K562 (cell line): ENCODE measurements around the gene BACE1. TPM values are rescaled to one million over a fixed set of nuclear protein-coding genes. Genes with fewer than 3 reads are reported as not detected.
A peak's percentile ranks its signal among the peaks of the same experiment; 100 is the strongest.

Experiments
- ATAC-seq: fragments of 200-7000 bp; cut with Tn5 transposase; 3 replicates; pipeline ENCODE4 v1.9.1; 2020; ENCODE audit warnings: moderate library complexity
- BruUV-seq: library from RNA; stranded (reverse); fragments of 400-500 nt; replicated peaks from 2 replicates; lab custom pipeline; 2021; lab: Mats Ljungman, UMichigan
- CTCF ChIA-PET: fragments of 300-600 bp; formaldehyde crosslinking; extraction: SDS; loops from one replicate; lab custom pipeline; 2021; ENCODE audit warnings: low intra/inter-chr PET ratio; lab: Yijun Ruan, JAX
- POLR2A ChIA-PET: fragments of 300-600, 350-650 bp; sonication (Branson Sonifier 250); formaldehyde crosslinking; extraction: SDS; loops from one replicate; lab custom pipeline; 2021; ENCODE audit warnings: antibody characterized with exemption, inconsistent platforms; lab: Yijun Ruan, JAX
- DNase-seq, 4 experiments: peaks; one replicate each; pipeline versions ENCODE4 v3.0.0 to v3.0.0-alpha.2; 2011 to 2018; ENCODE audit warnings: low spot score in 3 of 4, mixed read lengths in 3 of 4; ENCODE audit errors: extremely low read depth in 1 of 4
- FAIRE-seq: peaks from 2 replicates; lab custom pipeline; 2011; peaks lifted over from hg19 to GRCh38; lab: Jason Lieb, UNC
- H2AFZ ChIP-seq: 2 replicates; pipeline ENCODE4 v1.6.0; 2011; ENCODE audit warnings: low read depth, low read length, control low read depth, inconsistent platforms
- H3K27ac ChIP-seq: fragments of 200-600 bp; 3 replicates; pipeline ENCODE4 v1.8.0; 2011; ENCODE audit warnings: low read depth, mild to moderate bottlenecking, control low read depth, inconsistent platforms, low read length, moderate library complexity, mixed read lengths; ENCODE audit errors: extremely low read depth
- H3K27me3 ChIP-seq, 2 experiments: fragments of 300-600 bp in 1 of 2; 2 replicates in 1 of 2; 3 replicates in 1 of 2; pipeline versions ENCODE4 v1.6.0 to v1.8.0; 2011; ENCODE audit warnings: inconsistent platforms in 2 of 2, low read length in 2 of 2, mild to moderate bottlenecking in 1 of 2, mixed read lengths in 1 of 2, moderate library complexity in 1 of 2; ENCODE audit not compliant: control insufficient read depth in 2 of 2, insufficient read depth in 2 of 2
- H3K36me3 ChIP-seq: fragments of 300-600 bp; 3 replicates; pipeline ENCODE4 v1.8.0; 2011; ENCODE audit warnings: mild to moderate bottlenecking, low read length, inconsistent platforms; ENCODE audit not compliant: control insufficient read depth, insufficient read depth
- H3K4me1 ChIP-seq, 2 experiments: fragments of 200-600 bp in 1 of 2; replicated peaks in 1 of 2; 2 replicates in 1 of 2; 3 replicates in 1 of 2; pipeline versions ENCODE4 v1.5.1 to v1.8.0; 2011; ENCODE audit warnings: inconsistent platforms in 2 of 2, low read length in 2 of 2, mild to moderate bottlenecking in 1 of 2, mixed read lengths in 1 of 2, moderate library complexity in 1 of 2; ENCODE audit not compliant: control insufficient read depth in 2 of 2, insufficient read depth in 2 of 2
- H3K4me2 ChIP-seq: 2 replicates; pipeline ENCODE4 v1.6.1; 2011; ENCODE audit warnings: low read length, control low read depth, inconsistent platforms, mixed read lengths; ENCODE audit not compliant: insufficient read depth
- H3K4me3 ChIP-seq: fragments of 200-600 bp; sonication (generic), shearing (Covaris generic); 2 replicates; pipeline ENCODE4 v1.5.1; 2016; ENCODE audit warnings: control low read depth, inconsistent platforms
- H3K79me2 ChIP-seq: fragments of 200-600 bp; 3 replicates; pipeline ENCODE4 v1.8.0; 2011; ENCODE audit warnings: low read length, inconsistent platforms; ENCODE audit not compliant: control insufficient read depth, insufficient read depth
- H3K9ac ChIP-seq, 2 experiments: 2 replicates each; pipeline versions ENCODE4 v1.6.0 to v1.6.1; 2011; ENCODE audit warnings: low read depth in 2 of 2, low read length in 2 of 2, control low read depth in 1 of 2, inconsistent platforms in 1 of 2, mild to moderate bottlenecking in 1 of 2, mixed read lengths in 1 of 2; ENCODE audit not compliant: insufficient read depth in 1 of 2
- H3K9me1 ChIP-seq: one replicate; pipeline ENCODE4 v1.6.0; 2011; ENCODE audit warnings: inconsistent platforms, mild to moderate bottlenecking, low read length, moderate library complexity; ENCODE audit not compliant: control insufficient read depth, insufficient read depth
- H3K9me3 ChIP-seq: replicated peaks from 2 replicates; pipeline ENCODE4 v1.5.1; 2011; ENCODE audit warnings: low read depth, low read length, inconsistent platforms; ENCODE audit not compliant: control insufficient read depth, insufficient read depth
- H4K20me1 ChIP-seq: replicated peaks from 2 replicates; pipeline ENCODE4 v1.6.1; 2011; ENCODE audit warnings: low read length, inconsistent platforms, mixed read lengths; ENCODE audit not compliant: control insufficient read depth, insufficient read depth
- LCOR ChIP-seq: sonication (generic); formaldehyde crosslinking; IDR thresholded peaks from 2 replicates; pipeline ENCODE4 v1.8.0; 2022; ENCODE audit warnings: mild to moderate bottlenecking, missing genetic modification reagents
- USF1 ChIP-seq: sonication (generic); formaldehyde crosslinking; IDR thresholded peaks from 2 replicates; pipeline ENCODE4 v1.9.0; 2022; ENCODE audit warnings: mild to moderate bottlenecking, missing genetic modification reagents
- WGBS: fragments of 100-300 bp; shearing (Covaris generic); methylation state at CpG from one replicate; pipeline ENCODE4 v1.1.6; 2016; ENCODE audit warnings: low coverage, mixed read lengths; ENCODE audit not compliant: insufficient coverage; ENCODE audit errors: missing lambda C conversion rate; 5-methylcytosine and 5-hydroxymethylcytosine counted together
- in situ Hi-C: fragments of 300-500 bp; cut with MboI; formaldehyde crosslinking; loops from 4 replicates; pipeline ENCODE4 v1.15.0; 2018; ENCODE audit warnings: inconsistent platforms, mixed read lengths
- intact Hi-C: fragments of 100-400 bp; cut with micrococcal nuclease; formaldehyde crosslinking; loops from 2 replicates; pipeline ENCODE4 v1.14.2; 2022
- polyA plus RNA-seq, 8 experiments: library from polyadenylated mRNA; depleted of rRNA in 4 of 8; stranded (reverse) in 5 of 8; unstranded in 3 of 8; fragments of >200 nt; fragmentation: Nextera tagmentation in 2 of 8; fragmentation: Illumina TruSeq in 1 of 8; extraction: Ambion mirVana in 2 of 8; extraction: Trizol in 1 of 8; gene quantifications; 2 replicates each; pipeline versions ENCODE4 v1.2.1 to v1.2.3, GENCODE V29; 2011 to 2014; ENCODE audit warnings: inconsistent platforms in 1 of 8, missing spikeins in 1 of 8
- total RNA-seq, 7 experiments: library from RNA; depleted of rRNA in 6 of 7; stranded (reverse); fragments of >200 nt in 6 of 7; fragmentation: Illumina TruSeq in 2 of 7; extraction: Trizol in 2 of 7; gene quantifications; 2 replicates each; pipeline versions ENCODE4 v1.2.1 to v1.2.3, GENCODE V29; 2011 to 2021; ENCODE audit warnings: low replicate concordance in 1 of 7
- TF ChIP-seq, protein P1 (sequence below): fragments of 450-650 bp; formaldehyde crosslinking; IDR thresholded peaks from 2 replicates; pipeline ENCODE4 v1.4.0; 2020; ENCODE audit warnings: mild to moderate bottlenecking, mixed read lengths

The BACE1 gene
- total and polyA plus RNA-seq, 9 of the 15 experiments (the other 6 are each of a cell fraction or from before 2014, with no cell fraction given): 0.01 to 0.25 (median 0.16) TPM; not detected in 5

DNA sequence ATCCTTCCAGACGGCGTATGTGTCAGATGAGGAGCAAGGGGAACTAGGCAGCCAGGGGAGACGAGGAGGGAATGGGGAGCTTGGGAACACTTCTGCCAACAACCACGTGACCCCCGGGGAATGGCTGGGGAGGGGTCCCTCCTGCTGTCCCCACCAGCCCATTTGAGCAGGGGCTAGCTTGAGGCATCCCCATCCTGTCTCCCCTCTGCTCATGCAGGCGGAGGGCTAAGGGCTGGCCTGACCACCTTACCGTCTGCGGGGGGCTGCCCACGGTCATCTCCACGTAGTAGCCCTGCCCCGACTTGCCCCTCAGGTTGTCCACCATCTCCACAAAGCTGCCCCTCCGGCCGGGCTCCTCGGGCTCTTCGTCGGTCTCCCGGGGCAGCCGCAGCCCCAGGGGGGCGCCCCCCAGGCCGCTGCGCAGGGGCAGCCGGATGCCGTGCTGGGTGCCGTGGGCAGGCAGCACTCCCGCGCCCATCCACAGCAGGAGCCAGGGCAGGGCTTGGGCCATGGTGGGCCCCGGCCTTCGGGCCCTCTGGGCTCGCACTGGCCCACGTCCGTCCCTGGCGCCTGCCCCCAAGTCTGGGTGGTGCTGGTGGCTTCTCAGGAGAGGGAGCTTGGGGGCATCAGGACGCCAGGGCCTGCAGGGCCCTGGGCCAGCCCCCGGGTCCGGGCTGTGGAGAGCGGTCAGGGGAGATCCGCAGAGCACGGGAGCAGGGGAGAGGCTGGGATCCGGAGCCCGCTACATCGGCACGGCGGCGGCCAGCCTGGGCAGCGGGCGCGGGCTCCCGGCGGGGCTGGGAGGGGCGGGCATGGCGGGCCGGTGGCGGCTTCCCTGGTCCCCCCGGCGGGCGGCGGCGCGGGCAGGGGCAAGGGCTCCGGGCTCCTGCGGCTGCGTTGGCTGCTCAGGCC, 515 bp downstream of the BACE1 start:
- DNase-seq: no peak
- CTCF ChIA-PET: no interaction called here

More for the DNA sequence above, 515 bp downstream of the BACE1 start:
- Histone ChIP-seq H3K27me3 (peaks cover 6 to 32% of the 10 kb centered on the region in 2 experiments; a peak in 4 of 5 replicates), H3K9ac (no peak overlapping the region), H3K79me2 (no peaks in the 10 kb centered on the region), H2AFZ (no peak overlapping the region), H3K4me3 (no peak overlapping the region), H3K4me2 (no peak overlapping the region), H3K36me3 (no peaks in the 10 kb centered on the region)
- intact Hi-C loops (no loop called here), in situ Hi-C loops (no loop called here)
- 28% methylated on average over 24 of the region's 62 CpGs for WGBS
- FAIRE-seq (no peak), ATAC-seq (no peak)
- POLR2A ChIA-PET: no interaction called here
- TF ChIP-seq LCOR (no peak), USF1 (CRISPR knock-in tag) (peak; percentile 59)
- TF ChIP-seq, protein P1, sequence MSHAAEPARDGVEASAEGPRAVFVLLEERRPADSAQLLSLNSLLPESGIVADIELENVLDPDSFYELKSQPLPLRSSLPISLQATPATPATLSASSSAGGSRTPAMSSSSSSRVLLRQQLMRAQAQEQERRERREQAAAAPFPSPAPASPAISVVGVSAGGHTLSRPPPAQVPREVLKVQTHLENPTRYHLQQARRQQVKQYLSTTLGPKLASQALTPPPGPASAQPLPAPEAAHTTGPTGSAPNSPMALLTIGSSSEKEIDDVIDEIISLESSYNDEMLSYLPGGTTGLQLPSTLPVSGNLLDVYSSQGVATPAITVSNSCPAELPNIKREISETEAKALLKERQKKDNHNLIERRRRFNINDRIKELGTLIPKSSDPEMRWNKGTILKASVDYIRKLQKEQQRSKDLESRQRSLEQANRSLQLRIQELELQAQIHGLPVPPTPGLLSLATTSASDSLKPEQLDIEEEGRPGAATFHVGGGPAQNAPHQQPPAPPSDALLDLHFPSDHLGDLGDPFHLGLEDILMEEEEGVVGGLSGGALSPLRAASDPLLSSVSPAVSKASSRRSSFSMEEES: peak; percentile 26; the same call in 1 of the 2 replicates
- TF ChIP-seq, all 486 proteins: peak for 2
- H3K4me1 ChIP-seq: peaks cover 0 to 19% of the 10 kb centered on the region in 2 experiments; a peak in 2 of 5 replicates
- H3K27ac ChIP-seq: no peak overlapping the region
- BruUV-seq: no TSS peak
- H4K20me1 ChIP-seq: 0 out of 2 replicates have a peak, but pooled peaks cover 4% of the 10 kb centered on the region
- H3K9me3 ChIP-seq: no peaks in the 10 kb centered on the region
- H3K9me1 ChIP-seq: no peaks in the 10 kb centered on the region
